Measurements from ENCODE around the gene KCNIP4. TPM values are rescaled to one million over a fixed set of nuclear protein-coding genes. Genes with fewer than 3 reads are reported as not detected.

The KCNIP4 gene
- total RNA-seq, 1 donor from 2014 or later = not detected

DNA sequence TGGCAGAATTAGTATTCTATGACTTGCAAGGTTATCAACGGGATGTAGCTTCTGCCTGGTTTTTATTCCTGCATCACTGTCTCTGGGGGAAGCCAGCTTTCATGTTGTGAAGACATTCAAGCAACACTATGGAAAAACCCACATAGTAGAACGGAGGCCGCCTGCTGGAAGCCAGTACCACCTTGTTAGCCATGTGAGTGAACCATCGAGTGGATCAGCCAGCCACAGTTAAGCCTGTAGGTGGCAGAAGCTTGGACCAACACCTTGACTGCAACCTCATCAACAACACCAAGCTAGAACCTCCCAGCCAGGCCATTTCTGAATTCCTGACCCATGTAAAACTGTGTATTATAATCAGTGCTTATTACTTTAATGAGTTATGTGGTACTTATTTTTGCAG, 538.2 kb downstream of the KCNIP4 start:
- intact Hi-C loops (cut with micrococcal nuclease) = no loop called here
- ATAC-seq (ENCODE audit: low read depth) (no peak), DNase-seq (no peak)
- CTCF ChIA-PET = no interaction called here
- H3K9me3 Mint-ChIP-seq = peaks cover 4% of the 10 kb centered on the region
- H3K4me3 Mint-ChIP-seq = no peak overlapping the region
- no peaks in the 10 kb centered on the region for H3K27me3 Mint-ChIP-seq
- no peak overlapping the region for H3K27ac Mint-ChIP-seq
- POLR2A ChIA-PET = no interaction called here
- no peaks in the 10 kb centered on the region for H3K4me1 Mint-ChIP-seq
- H3K36me3 Mint-ChIP-seq (ENCODE audit: low read depth) = no peaks in the 10 kb centered on the region
- no peak for TF ChIP-seq CTCF (IDR thresholded peaks at IDR 0.05)

GRCh38 chr4:21387683-21388082, 560.9 kb downstream of the KCNIP4 start:
- Mint-ChIP-seq H3K27ac (no peak overlapping the region), H3K27me3 (no peaks in the 10 kb centered on the region), H3K36me3 (ENCODE audit: low read depth) (no peaks in the 10 kb centered on the region), H3K4me3 (no peak overlapping the region), H3K4me1 (no peaks in the 10 kb centered on the region), H3K9me3 (peaks cover 8% of the 10 kb centered on the region)
- ChIA-PET POLR2A (no interaction called here), CTCF (no interaction called here)
- ATAC-seq (ENCODE audit: low read depth) = no peak
- no peak for TF ChIP-seq CTCF (IDR thresholded peaks at IDR 0.05)
- DNase-seq = no peak
- intact Hi-C loops (cut with micrococcal nuclease) = no loop called here

DNA sequence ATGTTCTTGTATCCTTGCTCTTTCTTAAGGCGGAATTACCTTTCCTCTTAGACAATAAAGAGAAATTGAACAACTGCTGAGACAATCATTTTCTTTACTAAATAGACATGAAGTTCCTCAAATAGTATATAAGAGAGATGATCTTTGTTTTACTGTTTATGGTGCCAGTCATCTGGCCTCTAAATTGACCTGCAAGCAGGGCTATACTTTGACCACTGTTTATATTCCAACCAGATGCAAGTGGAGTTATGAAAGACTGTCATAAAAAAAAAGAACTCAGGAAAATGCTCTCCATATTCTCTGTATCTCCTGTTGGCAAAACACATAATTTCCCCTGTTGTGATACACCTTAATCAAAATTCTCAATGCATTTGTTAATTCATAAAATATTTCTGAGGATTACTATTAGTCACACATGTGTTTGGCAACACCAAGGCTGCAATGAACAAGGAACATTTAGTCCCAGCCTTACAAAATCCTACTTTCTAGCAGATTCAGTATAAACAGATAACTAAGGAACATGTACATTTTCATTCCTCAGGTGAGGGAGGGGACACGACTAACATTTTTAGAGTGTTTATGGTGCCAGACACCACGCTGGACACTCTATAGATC, 562.3 kb downstream of the KCNIP4 start:
- H3K9me3 Mint-ChIP-seq = peaks cover 8% of the 10 kb centered on the region
- H3K4me3 Mint-ChIP-seq = no peak overlapping the region
- H3K27me3 Mint-ChIP-seq = no peaks in the 10 kb centered on the region
- TF ChIP-seq CTCF (IDR thresholded peaks at IDR 0.05) = no peak
- H3K4me1 Mint-ChIP-seq = no peaks in the 10 kb centered on the region
- ATAC-seq (ENCODE audit: low read depth) (no peak), DNase-seq (no peak)
- H3K27ac Mint-ChIP-seq = no peak overlapping the region
- CTCF ChIA-PET = no interaction called here
- intact Hi-C loops (cut with micrococcal nuclease) = no loop called here
- H3K36me3 Mint-ChIP-seq (ENCODE audit: low read depth) = no peaks in the 10 kb centered on the region
- POLR2A ChIA-PET = no interaction called here

- H3K4me1 Mint-ChIP-seq = no peaks in the 10 kb centered on the region
- ATAC-seq (ENCODE audit: low read depth) (no peak), DNase-seq (no peak)
- no peaks in the 10 kb centered on the region for H3K36me3 Mint-ChIP-seq (ENCODE audit: low read depth)
- no peaks in the 10 kb centered on the region for H3K27me3 Mint-ChIP-seq
- peaks cover 8% of the 10 kb centered on the region for H3K9me3 Mint-ChIP-seq
- intact Hi-C loops (cut with micrococcal nuclease) = no loop called here
- POLR2A ChIA-PET = no interaction called here
- H3K4me3 Mint-ChIP-seq = no peak overlapping the region
- TF ChIP-seq CTCF (IDR thresholded peaks at IDR 0.05) = no peak
- H3K27ac Mint-ChIP-seq = no peak overlapping the region
- CTCF ChIA-PET = no interaction called here
Measured at GRCh38 chr4:21385706-21386105, 562.9 kb downstream of the KCNIP4 start.

DNA sequence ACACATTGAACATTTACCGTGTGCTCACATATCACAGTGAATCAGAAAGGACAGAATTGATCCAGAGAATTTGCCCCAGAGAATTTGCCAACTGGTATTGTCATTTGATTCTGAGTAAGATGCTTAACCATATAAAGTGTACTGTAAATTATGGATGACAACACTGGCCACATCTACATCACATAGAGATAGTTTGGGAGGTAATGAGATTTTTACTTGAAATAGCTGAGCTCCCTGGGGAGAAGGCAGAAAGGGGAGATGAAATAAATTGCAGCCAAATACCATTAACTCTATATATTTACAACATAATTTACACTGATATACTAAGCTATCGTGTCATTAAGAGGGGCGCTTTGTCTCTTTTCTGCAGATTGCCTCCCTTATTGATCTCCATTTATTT, 564.0 kb downstream of the KCNIP4 start:
- intact Hi-C loops (cut with micrococcal nuclease) = no loop called here
- CTCF ChIA-PET = no interaction called here
- ATAC-seq (ENCODE audit: low read depth) = no peak

More for the DNA sequence above, 564.0 kb downstream of the KCNIP4 start:
- Mint-ChIP-seq H3K36me3 (ENCODE audit: low read depth) (no peaks in the 10 kb centered on the region), H3K4me1 (no peaks in the 10 kb centered on the region), H3K27ac (no peak overlapping the region), H3K9me3 (peaks cover 8% of the 10 kb centered on the region), H3K4me3 (no peak overlapping the region), H3K27me3 (no peaks in the 10 kb centered on the region)
- TF ChIP-seq CTCF (IDR thresholded peaks at IDR 0.05) = no peak
- POLR2A ChIA-PET = no interaction called here
- no peak for DNase-seq
